ENCODE results near the gene LRRC7.

LRRC7 gene

GRCh38 chr1:69787151-69787550 lies 219.4 kb downstream of the LRRC7 start:
- Histone ChIP-seq H3K9ac (ENCODE audit: insufficient read length) (no peak overlapping the region), H3K4me3 (no peak overlapping the region), H3K36me3 (ENCODE audit: insufficient read depth, low read length) (no peaks in the 10 kb centered on the region), H3K9me3 (ENCODE audit: low read depth, low read length) (no peaks in the 10 kb centered on the region), H3K27ac (no peak overlapping the region)
- TF ChIP-seq FOXP2 (optimal IDR thresholded peaks at IDR 0.05; ENCODE audit: control extremely low read depth, extremely low read length, insufficient read depth) = no peak
- TF ChIP-seq EZH2 (IDR thresholded peaks at IDR 0.05) = no peak
- TF ChIP-seq POLR2AphosphoS5 (IDR thresholded peaks at IDR 0.05; ENCODE audit: borderline replicate concordance, low read depth, low read length) = no peak
- no peak for DNase-seq (ENCODE audit: low read depth, low spot score)

DNA sequence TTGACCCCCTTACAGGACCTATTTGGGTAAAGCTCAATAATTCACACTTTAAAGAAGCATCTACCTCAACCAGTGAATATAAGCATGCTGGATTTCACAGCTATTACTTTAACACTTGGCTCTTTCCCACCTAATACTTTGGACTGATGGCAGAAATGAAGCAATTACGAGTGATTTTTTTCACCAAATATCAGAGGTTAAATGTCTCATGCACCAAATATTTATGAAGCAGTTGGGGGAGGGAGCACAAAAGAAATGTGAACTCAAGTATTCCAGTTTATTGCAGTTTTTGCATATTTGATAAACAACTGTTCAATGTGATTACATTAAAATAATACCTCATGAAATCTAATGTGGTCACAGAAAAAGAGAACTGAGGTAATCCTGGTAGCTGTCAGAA lies 223.6 kb downstream of the LRRC7 start:
- Histone ChIP-seq H3K9ac (ENCODE audit: insufficient read length) (no peak overlapping the region), H3K27ac (no peak overlapping the region), H3K36me3 (ENCODE audit: insufficient read depth, low read length) (no peaks in the 10 kb centered on the region), H3K9me3 (ENCODE audit: low read depth, low read length) (no peaks in the 10 kb centered on the region), H3K4me3 (no peak overlapping the region)
- DNase-seq (ENCODE audit: low read depth, low spot score) = no peak
- TF ChIP-seq EZH2 (IDR thresholded peaks at IDR 0.05) = no peak
- TF ChIP-seq FOXP2 (optimal IDR thresholded peaks at IDR 0.05; ENCODE audit: control extremely low read depth, extremely low read length, insufficient read depth) = no peak
- no peak for TF ChIP-seq POLR2AphosphoS5 (IDR thresholded peaks at IDR 0.05; ENCODE audit: borderline replicate concordance, low read depth, low read length)

- Histone ChIP-seq H3K4me3 (no peak overlapping the region), H3K9me3 (ENCODE audit: low read depth, low read length) (no peaks in the 10 kb centered on the region; the same call in 1 of the 2 replicates), H3K36me3 (ENCODE audit: insufficient read depth, low read length) (no peaks in the 10 kb centered on the region), H3K27ac (no peak overlapping the region), H3K9ac (ENCODE audit: insufficient read length) (no peak overlapping the region)
- DNase-seq (ENCODE audit: low read depth, low spot score) = no peak
- TF ChIP-seq POLR2AphosphoS5 (IDR thresholded peaks at IDR 0.05; ENCODE audit: borderline replicate concordance, low read depth, low read length) = no peak
- no peak for TF ChIP-seq FOXP2 (optimal IDR thresholded peaks at IDR 0.05; ENCODE audit: control extremely low read depth, extremely low read length, insufficient read depth)
- TF ChIP-seq EZH2 (IDR thresholded peaks at IDR 0.05) = no peak
Observed at GRCh38 chr1:69794831-69795230, 227.1 kb downstream of the LRRC7 start.

DNA sequence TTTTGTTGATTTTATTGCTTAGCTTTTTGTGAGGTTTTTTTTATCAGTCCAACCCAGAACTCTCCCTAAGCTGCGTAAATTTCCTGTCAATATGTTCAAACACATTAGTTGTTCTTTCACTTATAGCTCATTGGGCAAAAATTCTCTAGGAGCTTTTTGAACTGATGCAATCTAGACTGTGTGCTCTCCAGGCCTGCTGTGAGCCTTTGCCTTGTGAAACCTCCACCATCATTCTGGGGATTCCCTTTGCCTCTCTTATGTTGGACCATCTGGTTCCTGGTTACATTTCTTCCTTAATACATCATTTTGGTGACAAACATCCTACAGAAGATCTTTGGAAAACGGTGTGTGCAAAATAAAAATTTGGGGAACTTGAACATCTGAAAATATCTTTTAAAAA lies 247.2 kb downstream of the LRRC7 start:
- peak; percentile 10 for DNase-seq (ENCODE audit: low read depth, low spot score)
- Histone ChIP-seq H3K9ac (ENCODE audit: insufficient read length) (no peak overlapping the region), H3K27ac (peak overlapping the region; percentile 21), H3K4me3 (no peak overlapping the region), H3K9me3 (ENCODE audit: low read depth, low read length) (no peaks in the 10 kb centered on the region), H3K36me3 (ENCODE audit: insufficient read depth, low read length) (no peaks in the 10 kb centered on the region)
- no peak for TF ChIP-seq FOXP2 (optimal IDR thresholded peaks at IDR 0.05; ENCODE audit: control extremely low read depth, extremely low read length, insufficient read depth)
- TF ChIP-seq EZH2 (IDR thresholded peaks at IDR 0.05) = no peak
- no peak for TF ChIP-seq POLR2AphosphoS5 (IDR thresholded peaks at IDR 0.05; ENCODE audit: borderline replicate concordance, low read depth, low read length)

DNA sequence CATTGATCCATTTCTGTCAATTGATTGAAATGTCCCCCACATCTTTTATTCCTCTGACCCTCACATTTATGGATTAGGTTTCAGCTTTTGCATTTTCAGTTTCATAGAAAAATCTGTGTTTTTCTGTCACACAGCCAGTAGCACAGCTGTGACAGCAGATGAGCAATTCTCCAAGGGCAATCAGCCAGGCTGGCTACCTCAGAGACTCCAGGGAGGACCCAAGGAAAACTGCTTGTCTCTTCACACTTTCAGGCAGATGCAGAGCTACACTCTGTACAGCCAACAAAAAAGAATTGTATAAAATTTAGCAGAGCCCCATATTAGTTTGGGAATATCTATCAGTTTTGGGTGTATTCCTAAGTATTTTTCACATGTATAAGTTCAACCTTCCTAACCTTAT lies 257.2 kb downstream of the LRRC7 start:
- no peak for DNase-seq (ENCODE audit: low read depth, low spot score)

GRCh38 chr1:69827732-69828131 lies 260.0 kb downstream of the LRRC7 start:
- Histone ChIP-seq H3K4me3 (no peak overlapping the region), H3K36me3 (ENCODE audit: insufficient read depth, low read length) (no peaks in the 10 kb centered on the region), H3K9me3 (ENCODE audit: low read depth, low read length) (no peaks in the 10 kb centered on the region), H3K27ac (no peak overlapping the region), H3K9ac (ENCODE audit: insufficient read length) (no peak overlapping the region)
- TF ChIP-seq POLR2AphosphoS5 (IDR thresholded peaks at IDR 0.05; ENCODE audit: borderline replicate concordance, low read depth, low read length) (no peak), EZH2 (IDR thresholded peaks at IDR 0.05) (no peak), FOXP2 (optimal IDR thresholded peaks at IDR 0.05; ENCODE audit: control extremely low read depth, extremely low read length, insufficient read depth) (no peak)
- no peak for DNase-seq (ENCODE audit: low read depth, low spot score)

More for the DNA sequence above, 257.2 kb downstream of the LRRC7 start:
- Histone ChIP-seq H3K9ac (ENCODE audit: insufficient read length) (no peak overlapping the region), H3K36me3 (ENCODE audit: insufficient read depth, low read length) (no peaks in the 10 kb centered on the region), H3K4me3 (no peak overlapping the region), H3K9me3 (ENCODE audit: low read depth, low read length) (no peaks in the 10 kb centered on the region), H3K27ac (no peak overlapping the region)
- TF ChIP-seq FOXP2 (optimal IDR thresholded peaks at IDR 0.05; ENCODE audit: control extremely low read depth, extremely low read length, insufficient read depth) = no peak
- TF ChIP-seq POLR2AphosphoS5 (IDR thresholded peaks at IDR 0.05; ENCODE audit: borderline replicate concordance, low read depth, low read length) = no peak
- no peak for TF ChIP-seq EZH2 (IDR thresholded peaks at IDR 0.05)

DNA sequence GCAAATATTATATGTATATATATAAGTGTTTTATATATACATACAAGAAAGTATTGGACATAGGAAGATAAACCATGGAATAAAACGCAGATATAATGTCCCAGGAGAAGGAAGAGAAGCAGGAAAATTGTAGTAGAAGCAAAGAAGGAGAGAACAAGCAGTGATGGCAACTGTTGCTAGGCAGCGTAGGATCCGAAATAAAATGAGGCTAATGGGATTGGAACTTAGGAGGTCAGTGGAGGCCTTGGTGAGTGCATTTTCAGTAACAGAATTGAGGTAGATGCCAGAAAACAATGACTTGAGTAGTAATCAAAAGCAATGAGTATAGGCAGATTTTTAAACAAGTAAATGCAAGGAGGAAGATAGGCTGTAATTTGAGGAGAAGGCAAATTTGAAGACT lies 265.8 kb downstream of the LRRC7 start:
- Histone ChIP-seq H3K9ac (ENCODE audit: insufficient read length) (no peak overlapping the region), H3K27ac (no peak overlapping the region), H3K4me3 (no peak overlapping the region), H3K9me3 (ENCODE audit: low read depth, low read length) (no peaks in the 10 kb centered on the region), H3K36me3 (ENCODE audit: insufficient read depth, low read length) (no peaks in the 10 kb centered on the region)
- TF ChIP-seq EZH2 (IDR thresholded peaks at IDR 0.05) (no peak), FOXP2 (optimal IDR thresholded peaks at IDR 0.05; ENCODE audit: control extremely low read depth, extremely low read length, insufficient read depth) (no peak), POLR2AphosphoS5 (IDR thresholded peaks at IDR 0.05; ENCODE audit: borderline replicate concordance, low read depth, low read length) (no peak)
- DNase-seq (ENCODE audit: low read depth, low spot score) = no peak

DNA sequence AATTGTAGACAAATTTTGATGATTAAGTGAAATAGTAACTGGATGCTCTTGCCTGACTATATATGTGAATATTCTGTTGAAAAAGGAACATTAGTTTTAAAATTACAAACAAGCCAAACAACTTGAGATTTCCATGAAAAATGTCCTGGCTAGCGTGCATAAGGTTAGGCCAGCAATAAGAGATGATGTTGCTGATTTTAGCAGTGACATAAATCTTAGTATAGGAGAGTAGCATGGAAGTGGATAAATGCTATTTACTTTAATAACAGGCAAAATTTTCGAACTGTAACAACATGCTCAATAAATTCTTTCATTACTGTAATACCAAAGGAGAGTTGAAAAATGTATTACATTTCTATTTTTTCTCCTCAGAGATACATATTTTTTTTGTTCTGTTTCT lies 266.6 kb downstream of the LRRC7 start:
- Histone ChIP-seq H3K36me3 (ENCODE audit: insufficient read depth, low read length) (no peaks in the 10 kb centered on the region), H3K9me3 (ENCODE audit: low read depth, low read length) (no peaks in the 10 kb centered on the region), H3K4me3 (no peak overlapping the region), H3K27ac (no peak overlapping the region), H3K9ac (ENCODE audit: insufficient read length) (no peak overlapping the region)
- no peak for DNase-seq (ENCODE audit: low read depth, low spot score)
- TF ChIP-seq POLR2AphosphoS5 (IDR thresholded peaks at IDR 0.05; ENCODE audit: borderline replicate concordance, low read depth, low read length) (no peak), EZH2 (IDR thresholded peaks at IDR 0.05) (no peak), FOXP2 (optimal IDR thresholded peaks at IDR 0.05; ENCODE audit: control extremely low read depth, extremely low read length, insufficient read depth) (no peak)

GRCh38 chr1:69835955-69836354 lies 268.2 kb downstream of the LRRC7 start:
- DNase-seq (ENCODE audit: low read depth, low spot score) = no peak

More at GRCh38 chr1:69835955-69836354, 268.2 kb downstream of the LRRC7 start:
- TF ChIP-seq EZH2 (IDR thresholded peaks at IDR 0.05) (no peak), POLR2AphosphoS5 (IDR thresholded peaks at IDR 0.05; ENCODE audit: borderline replicate concordance, low read depth, low read length) (no peak), FOXP2 (optimal IDR thresholded peaks at IDR 0.05; ENCODE audit: control extremely low read depth, extremely low read length, insufficient read depth) (no peak)
- no peak overlapping the region for H3K4me3 ChIP-seq
- no peak overlapping the region for H3K9ac ChIP-seq (ENCODE audit: insufficient read length)
- no peak overlapping the region for H3K27ac ChIP-seq
- no peaks in the 10 kb centered on the region for H3K9me3 ChIP-seq (ENCODE audit: low read depth, low read length)
- H3K36me3 ChIP-seq (ENCODE audit: insufficient read depth, low read length) = no peaks in the 10 kb centered on the region

Measured in SK-N-MC (cell line).